ENCODE measurements around the gene IL34. TPM values are rescaled to one million over a fixed set of nuclear protein-coding genes. Genes with fewer than 3 reads are reported as not detected.
A peak's percentile ranks its signal among the peaks of the same experiment; 100 is the strongest.

The IL34 gene
- total RNA-seq, 1 donor from 2014 or later: not detected

DNA sequence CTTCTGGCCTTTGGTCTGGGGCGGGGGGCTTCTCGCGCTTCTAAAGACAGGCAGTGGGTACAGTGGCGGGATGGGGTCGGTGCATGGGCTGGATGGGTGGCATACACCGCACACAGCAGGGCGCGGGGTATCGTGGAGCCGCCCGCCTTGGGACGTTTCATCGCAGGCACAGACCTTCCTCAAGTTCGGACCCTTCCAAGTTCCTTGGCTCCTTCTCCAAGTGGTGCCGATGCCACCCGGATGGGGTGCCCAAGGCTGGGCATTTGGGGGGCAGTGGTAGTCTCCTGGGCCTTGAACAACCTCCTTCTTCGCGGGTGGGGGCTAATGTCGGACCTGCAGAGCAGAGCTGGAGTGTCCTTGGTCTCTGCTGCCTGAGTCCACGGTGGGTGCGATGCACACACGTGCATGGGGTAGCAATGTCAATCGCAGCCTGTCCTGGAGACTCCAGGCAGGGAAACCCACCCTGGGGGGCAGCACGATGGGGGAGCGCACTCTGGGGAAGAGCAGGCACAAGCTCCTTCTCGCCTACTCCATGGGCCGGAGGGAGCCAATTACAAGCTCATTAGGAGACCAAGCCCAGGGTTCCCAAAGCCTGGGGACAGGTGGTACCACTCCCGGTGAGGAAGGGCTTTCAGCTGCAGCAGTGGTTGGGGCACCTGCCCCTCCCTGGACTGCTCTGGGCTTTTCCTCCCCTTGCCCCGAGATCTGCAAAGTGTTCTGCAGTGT, 40.2 kb downstream of the IL34 start:
- peaks cover 10% of the 10 kb centered on the region for H3K27me3 Mint-ChIP-seq (ENCODE audit: insufficient read depth, low read depth)
- H3K79me2 ChIP-seq (ENCODE audit: low read depth): peaks cover 10% of the 10 kb centered on the region
- H3K4me1 ChIP-seq: peaks cover 14% of the 10 kb centered on the region
- no peaks in the 10 kb centered on the region for H3K36me3 Mint-ChIP-seq
- H3K9me3 ChIP-seq (ENCODE audit: low read depth): no peaks in the 10 kb centered on the region
- TF ChIP-seq EZH2 (IDR thresholded peaks at IDR 0.05): no peak
- H3K27ac Mint-ChIP-seq: peak overlapping the region; percentile 66
- H4K20me1 ChIP-seq (ENCODE audit: low read depth): peaks cover 42% of the 10 kb centered on the region
- H3K27ac ChIP-seq: no peak overlapping the region
- DNase-seq (ENCODE audit: low spot score): no peak
- H3K27me3 ChIP-seq: peaks cover 10% of the 10 kb centered on the region
- peak overlapping the region; percentile 68 for H3K4me2 ChIP-seq
- H3K4me3 ChIP-seq: peak overlapping the region; percentile 47
- peak overlapping the region; percentile 86 for H3K4me3 Mint-ChIP-seq
- peaks cover 24% of the 10 kb centered on the region for H3F3A ChIP-seq (ENCODE audit: low read depth)
- H3K9ac ChIP-seq: no peak overlapping the region
- H3K36me3 ChIP-seq: no peaks in the 10 kb centered on the region
- peaks cover 31% of the 10 kb centered on the region for H3K4me1 Mint-ChIP-seq
- no peaks in the 10 kb centered on the region for H3K9me3 Mint-ChIP-seq
- H2AFZ ChIP-seq (replicated peaks): no peak overlapping the region

DNA sequence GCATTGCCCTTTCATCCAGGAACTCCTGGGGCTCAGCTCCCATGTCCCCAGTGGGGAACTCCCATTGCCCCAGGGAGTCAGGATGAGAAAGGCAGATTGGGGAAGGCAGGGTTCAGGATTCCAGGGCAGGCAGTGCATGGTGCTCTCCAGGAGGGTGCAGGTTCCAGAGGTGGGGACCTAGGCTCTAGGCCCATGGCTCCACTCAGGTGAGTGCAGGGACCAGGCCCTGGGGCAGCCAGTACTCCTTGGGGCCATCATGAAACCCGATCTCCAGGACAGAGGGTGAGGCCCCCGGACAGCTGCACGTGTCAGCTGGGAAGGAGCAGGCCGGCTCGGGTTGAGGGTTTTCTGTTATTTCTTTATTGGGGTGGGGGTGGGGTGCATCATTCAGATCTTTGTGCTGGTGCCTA, 40.7 kb downstream of the IL34 start:
- H3K27ac Mint-ChIP-seq: peak overlapping the region; percentile 97
- no peak for DNase-seq (ENCODE audit: low spot score)
- Histone ChIP-seq H2AFZ (replicated peaks) (no peak overlapping the region), H3K79me2 (ENCODE audit: low read depth) (peaks cover 10% of the 10 kb centered on the region), H3F3A (ENCODE audit: low read depth) (peaks cover 24% of the 10 kb centered on the region), H3K4me1 (peaks cover 14% of the 10 kb centered on the region), H4K20me1 (ENCODE audit: low read depth) (peaks cover 37% of the 10 kb centered on the region), H3K27ac (no peak overlapping the region), H3K27me3 (peaks cover 10% of the 10 kb centered on the region), H3K4me3 (no peak overlapping the region), H3K36me3 (no peaks in the 10 kb centered on the region), H3K4me2 (peak overlapping the region; percentile 68), H3K9me3 (ENCODE audit: low read depth) (no peaks in the 10 kb centered on the region), H3K9ac (no peak overlapping the region)
- TF ChIP-seq EZH2 (IDR thresholded peaks at IDR 0.05) (no peak), EZH2phosphoT487 (IDR thresholded peaks at IDR 0.05) (no peak)
- TF ChIP-seq, protein P1, sequence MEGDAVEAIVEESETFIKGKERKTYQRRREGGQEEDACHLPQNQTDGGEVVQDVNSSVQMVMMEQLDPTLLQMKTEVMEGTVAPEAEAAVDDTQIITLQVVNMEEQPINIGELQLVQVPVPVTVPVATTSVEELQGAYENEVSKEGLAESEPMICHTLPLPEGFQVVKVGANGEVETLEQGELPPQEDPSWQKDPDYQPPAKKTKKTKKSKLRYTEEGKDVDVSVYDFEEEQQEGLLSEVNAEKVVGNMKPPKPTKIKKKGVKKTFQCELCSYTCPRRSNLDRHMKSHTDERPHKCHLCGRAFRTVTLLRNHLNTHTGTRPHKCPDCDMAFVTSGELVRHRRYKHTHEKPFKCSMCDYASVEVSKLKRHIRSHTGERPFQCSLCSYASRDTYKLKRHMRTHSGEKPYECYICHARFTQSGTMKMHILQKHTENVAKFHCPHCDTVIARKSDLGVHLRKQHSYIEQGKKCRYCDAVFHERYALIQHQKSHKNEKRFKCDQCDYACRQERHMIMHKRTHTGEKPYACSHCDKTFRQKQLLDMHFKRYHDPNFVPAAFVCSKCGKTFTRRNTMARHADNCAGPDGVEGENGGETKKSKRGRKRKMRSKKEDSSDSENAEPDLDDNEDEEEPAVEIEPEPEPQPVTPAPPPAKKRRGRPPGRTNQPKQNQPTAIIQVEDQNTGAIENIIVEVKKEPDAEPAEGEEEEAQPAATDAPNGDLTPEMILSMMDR (IDR thresholded peaks at IDR 0.05): no peak
- H3K9me3 Mint-ChIP-seq: no peaks in the 10 kb centered on the region
- peak overlapping the region; percentile 86 for H3K4me3 Mint-ChIP-seq
- peaks cover 37% of the 10 kb centered on the region for H3K4me1 Mint-ChIP-seq
- peaks cover 10% of the 10 kb centered on the region for H3K27me3 Mint-ChIP-seq (ENCODE audit: insufficient read depth, low read depth)
- H3K36me3 Mint-ChIP-seq: no peaks in the 10 kb centered on the region

DNA sequence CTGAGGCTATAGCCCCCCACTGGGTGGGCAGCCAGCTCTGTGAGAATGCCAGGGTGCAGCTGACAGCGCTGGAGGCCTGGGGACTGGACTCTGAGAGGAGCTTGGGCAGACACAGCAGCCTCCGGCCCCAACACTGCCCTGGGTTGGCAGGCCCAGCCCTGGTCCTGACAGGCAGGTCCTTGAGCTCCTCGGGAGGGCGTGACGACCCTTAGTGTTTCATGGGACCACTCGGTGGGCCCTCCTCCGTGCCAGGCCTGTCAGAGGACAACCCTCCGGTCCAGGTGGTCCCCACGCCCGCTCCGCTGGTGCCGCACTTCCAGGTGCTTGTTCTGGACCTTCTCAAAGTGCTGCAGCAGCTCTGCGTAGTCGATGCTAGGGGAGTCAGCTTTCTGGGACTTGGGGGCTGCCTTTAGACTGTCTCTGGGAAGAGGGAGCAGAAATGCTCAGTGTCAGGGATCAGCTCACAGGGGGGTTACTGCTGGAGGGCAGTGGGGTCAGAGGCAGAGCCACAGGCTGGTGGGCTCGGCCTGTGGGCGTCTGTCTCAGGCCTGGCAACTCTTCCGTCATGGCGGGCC, 41.4 kb downstream of the IL34 start:
- TF ChIP-seq, protein P1 (IDR thresholded peaks at IDR 0.05): no peak
- no peak for TF ChIP-seq EZH2 (IDR thresholded peaks at IDR 0.05)
- TF ChIP-seq EZH2phosphoT487 (IDR thresholded peaks at IDR 0.05): no peak
- Histone ChIP-seq H3K4me1 (peaks cover 14% of the 10 kb centered on the region), H3K4me3 (no peak overlapping the region), H2AFZ (replicated peaks) (no peak overlapping the region), H3F3A (ENCODE audit: low read depth) (peaks cover 24% of the 10 kb centered on the region), H3K4me2 (no peak overlapping the region), H3K79me2 (ENCODE audit: low read depth) (peaks cover 10% of the 10 kb centered on the region), H3K9ac (no peak overlapping the region), H3K9me3 (ENCODE audit: low read depth) (no peaks in the 10 kb centered on the region), H3K27ac (no peak overlapping the region), H3K36me3 (no peaks in the 10 kb centered on the region), H4K20me1 (ENCODE audit: low read depth) (peaks cover 33% of the 10 kb centered on the region), H3K27me3 (peaks cover 10% of the 10 kb centered on the region)
- Mint-ChIP-seq H3K4me1 (peaks cover 36% of the 10 kb centered on the region), H3K27ac (peak overlapping the region; percentile 97), H3K9me3 (no peaks in the 10 kb centered on the region), H3K4me3 (peak overlapping the region; percentile 86), H3K27me3 (ENCODE audit: insufficient read depth, low read depth) (peaks cover 10% of the 10 kb centered on the region), H3K36me3 (no peaks in the 10 kb centered on the region)
- no peak for DNase-seq (ENCODE audit: low spot score)

DNA sequence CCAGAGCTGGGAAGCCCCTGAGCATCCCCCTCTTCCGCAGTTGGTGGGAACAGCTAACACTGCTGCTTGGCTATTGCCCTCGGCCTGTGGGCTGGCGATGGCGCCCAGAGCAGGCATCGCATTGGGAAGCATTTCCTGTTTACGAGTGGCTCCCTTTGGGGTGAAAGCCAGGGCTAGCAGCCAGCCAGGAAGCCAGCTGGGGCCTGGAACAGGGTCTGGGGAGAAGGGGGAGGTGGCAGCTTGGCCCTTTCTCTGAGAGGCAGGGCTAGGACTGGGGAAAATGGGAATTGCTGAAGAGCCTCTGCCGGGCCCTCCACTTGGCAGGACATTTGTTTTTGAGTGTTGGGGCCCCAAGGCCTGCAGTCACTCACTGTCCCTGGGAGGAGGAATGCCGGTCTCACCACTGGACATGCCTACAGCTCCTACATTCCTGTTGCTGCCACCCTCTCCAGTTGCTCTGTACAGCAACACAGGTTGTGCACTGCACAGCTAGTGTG, 41.9 kb downstream of the IL34 start:
- Histone ChIP-seq H3K36me3 (no peaks in the 10 kb centered on the region), H3K79me2 (ENCODE audit: low read depth) (peaks cover 10% of the 10 kb centered on the region), H4K20me1 (ENCODE audit: low read depth) (peaks cover 27% of the 10 kb centered on the region), H3K4me3 (no peak overlapping the region), H3K4me1 (peaks cover 16% of the 10 kb centered on the region), H3K9me3 (ENCODE audit: low read depth) (no peaks in the 10 kb centered on the region), H3K9ac (no peak overlapping the region), H2AFZ (replicated peaks) (no peak overlapping the region), H3K4me2 (no peak overlapping the region), H3F3A (ENCODE audit: low read depth) (peaks cover 24% of the 10 kb centered on the region), H3K27ac (no peak overlapping the region), H3K27me3 (peaks cover 10% of the 10 kb centered on the region)
- Mint-ChIP-seq H3K27ac (no peak overlapping the region), H3K4me1 (peaks cover 40% of the 10 kb centered on the region), H3K9me3 (no peaks in the 10 kb centered on the region), H3K4me3 (no peak overlapping the region), H3K27me3 (ENCODE audit: insufficient read depth, low read depth) (peaks cover 11% of the 10 kb centered on the region), H3K36me3 (no peaks in the 10 kb centered on the region)
- no peak for DNase-seq (ENCODE audit: low spot score)
- TF ChIP-seq EZH2 (IDR thresholded peaks at IDR 0.05): no peak
- TF ChIP-seq, protein P1 (IDR thresholded peaks at IDR 0.05): no peak
- no peak for TF ChIP-seq EZH2phosphoT487 (IDR thresholded peaks at IDR 0.05)

Measured in neural progenitor cell (in vitro differentiated cells).